ENCODE data around the gene FOSB. TPM values are rescaled to one million over a fixed set of nuclear protein-coding genes. Genes with fewer than 3 reads are reported as not detected.
A peak's percentile ranks its signal among the peaks of the same experiment; 100 is the strongest.

Gene FOSB
- total and polyA plus RNA-seq, 7 donors: 1.1 to 28.1 (median 11.0) TPM

DNA sequence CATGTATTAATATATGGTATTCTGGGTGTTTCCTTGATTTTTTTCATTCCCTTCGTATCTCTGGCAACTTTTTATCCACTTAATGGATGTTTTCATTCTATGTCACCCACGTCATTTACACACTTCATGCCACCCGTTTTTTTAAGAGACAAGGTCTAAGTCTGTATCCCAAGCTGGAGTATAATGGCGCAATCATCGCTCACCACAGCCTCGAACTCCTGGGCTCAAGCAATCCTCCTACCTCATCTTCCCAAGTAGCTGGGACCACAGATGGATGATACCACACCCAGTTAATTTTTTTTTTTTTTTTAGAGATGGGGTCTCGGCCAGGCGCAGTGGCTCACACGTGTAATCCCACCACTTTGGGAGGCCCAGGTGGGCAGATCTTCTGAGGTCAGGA lies 36.1 kb downstream of the FOSB start:
- TF ChIP-seq POLR2A (IDR thresholded peaks at IDR 0.05): no peak
- H3K36me3 ChIP-seq: no peaks in the 10 kb centered on the region
- 88 to 90% methylated on average over 9 of the region's 9 CpGs for WGBS, 2 donors
- H3K27ac ChIP-seq: no peak overlapping the region
- intact Hi-C loops (cut with DNase I): loop anchor here (10.0 kb wide), 2 partner anchors 281 to 749 kb away; partner anchors contain the start of gene DMPK
- H3K9me3 ChIP-seq: no peaks in the 10 kb centered on the region
- H3K27me3 ChIP-seq: peaks cover 4 to 28% (median 11%) of the 10 kb centered on the region in 3 donors
- H3K4me3 ChIP-seq: no peak overlapping the region
- DNase-seq: no peak
- peaks cover 0 to 12% (median 10%) of the 10 kb centered on the region in 4 donors for H3K4me1 ChIP-seq

DNA sequence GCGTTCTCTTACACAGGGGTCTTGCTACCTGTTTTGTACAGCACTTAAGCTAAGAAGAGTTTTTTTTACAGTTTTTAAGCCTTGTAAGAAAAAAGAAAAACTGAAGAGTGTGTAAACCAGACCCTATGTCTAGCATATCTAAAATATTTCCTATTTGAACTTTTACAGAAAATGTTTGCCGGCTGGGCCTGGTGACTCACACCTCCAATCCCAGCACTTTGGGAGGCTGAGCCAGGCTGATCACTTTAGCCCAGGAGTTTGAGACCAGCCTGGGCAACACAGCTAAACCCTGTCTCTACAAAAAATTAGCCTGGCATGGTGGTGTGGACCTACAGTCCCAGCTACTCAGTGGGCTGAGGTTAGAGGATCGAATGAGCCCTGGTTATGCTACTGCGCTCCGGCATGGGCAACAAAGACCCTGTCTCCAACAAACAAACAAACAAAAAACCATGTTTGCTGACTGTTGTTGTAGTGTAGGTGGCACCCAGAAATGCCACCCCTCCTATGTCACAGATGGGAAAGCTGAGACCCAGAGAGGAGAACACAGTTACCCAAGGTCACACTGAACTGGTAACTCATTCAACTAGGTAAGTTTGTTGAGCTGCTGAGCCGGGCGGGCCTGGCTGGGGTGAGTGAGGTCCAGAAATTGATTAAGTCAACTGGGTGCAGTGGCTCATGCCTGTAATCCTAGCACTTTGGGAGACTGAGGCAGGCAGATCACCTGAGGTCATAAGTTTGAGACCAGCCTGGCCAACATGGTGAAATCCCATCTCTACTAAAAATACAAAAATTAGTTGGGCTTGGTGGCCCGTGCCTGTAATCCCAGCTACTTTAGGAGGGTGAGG lies 37.6 kb downstream of the FOSB start:
- peak overlapping the region; percentile 94 to 99 (median 98) for H3K27ac ChIP-seq
- H3K4me1 ChIP-seq: peaks cover 0 to 16% (median 14%) of the 10 kb centered on the region in 4 donors
- TF ChIP-seq EP300 (IDR thresholded peaks at IDR 0.05): no peak
- TF ChIP-seq POLR2AphosphoS5 (IDR thresholded peaks at IDR 0.05): no peak
- no peak for TF ChIP-seq POLR2A (IDR thresholded peaks at IDR 0.05)
- no peak for TF ChIP-seq CTCF (IDR thresholded peaks at IDR 0.05)
- intact Hi-C loops (cut with DNase I): loop anchor here (10.0 kb wide), 2 partner anchors 279 to 751 kb away; partner anchors contain the start of gene DMPK
- WGBS, 2 donors: 82 to 90% methylated on average over 8 of the region's 8 CpGs
- no peak for DNase-seq
- peaks cover 0 to 13% (median 0%) of the 10 kb centered on the region in 3 donors for H3K27me3 ChIP-seq
- no peaks in the 10 kb centered on the region for H3K9me3 ChIP-seq
- H3K4me3 ChIP-seq: no peak overlapping the region
- H3K36me3 ChIP-seq: no peaks in the 10 kb centered on the region

- TF ChIP-seq POLR2A (IDR thresholded peaks at IDR 0.05) (no peak), EP300 (IDR thresholded peaks at IDR 0.05) (no peak), CTCF (IDR thresholded peaks at IDR 0.05) (no peak), POLR2AphosphoS5 (IDR thresholded peaks at IDR 0.05) (no peak)
- Histone ChIP-seq H3K27me3 (peaks cover 0 to 8% (median 0%) of the 10 kb centered on the region in 3 donors), H3K36me3 (no peaks in the 10 kb centered on the region), H3K4me1 (peaks cover 0 to 21% (median 19%) of the 10 kb centered on the region in 4 donors), H3K27ac (peak overlapping the region; percentile 94 to 99 (median 98)), H3K9me3 (no peaks in the 10 kb centered on the region), H3K4me3 (peak overlapping the region in 3 of 4 donors; percentile 99 to 100 (median 100))
- DNase-seq: no peak
- WGBS, 2 donors: 33 to 70% methylated on average over 5 of the region's 5 CpGs
- intact Hi-C loops (cut with DNase I): loop anchor here (10.0 kb wide), 2 partner anchors 279 to 751 kb away; partner anchors contain the start of gene DMPK
Observed at GRCh38 chr19:45505996-45506245, 38.1 kb downstream of the FOSB start.

GRCh38 chr19:45506246-45506988 lies 38.6 kb downstream of the FOSB start:
- H3K4me1 ChIP-seq: peaks cover 0 to 26% (median 24%) of the 10 kb centered on the region in 4 donors
- no peaks in the 10 kb centered on the region for H3K9me3 ChIP-seq
- peaks cover 0 to 4% (median 0%) of the 10 kb centered on the region in 3 donors for H3K27me3 ChIP-seq
- H3K36me3 ChIP-seq: no peaks in the 10 kb centered on the region
- WGBS, 2 donors: 1% methylated on average over 47 of the region's 47 CpGs
- H3K4me3 ChIP-seq: peak overlapping the region; percentile 83 to 100 (median 100)
- intact Hi-C loops (cut with DNase I): loop anchor here (10.0 kb wide), 2 partner anchors 278 to 752 kb away; partner anchors contain the start of gene DMPK
- peak; percentile 86 to 94 for TF ChIP-seq POLR2A (IDR thresholded peaks at IDR 0.05)
- peak in 1 of 4 donors; percentile 1 for TF ChIP-seq EP300 (IDR thresholded peaks at IDR 0.05)
- TF ChIP-seq POLR2AphosphoS5 (IDR thresholded peaks at IDR 0.05): peak; percentile 88 to 93 (median 92)
- peak in 1 of 4 experiments; percentile 26 for TF ChIP-seq CTCF (IDR thresholded peaks at IDR 0.05)
- peak; percentile 98 for DNase-seq
- H3K27ac ChIP-seq: peak overlapping the region; percentile 94 to 99 (median 98)

Data from sigmoid colon (tissue), 7 donors.